22Rv1 (cell line): Measurements from ENCODE around the gene TBX2.

Experiments
- ZFX ChIP-seq: fragments of 450-650 bp; IDR thresholded peaks from 2 replicates; pipeline ENCODE4 v1.6.1; 2017; ENCODE audit warnings: antibody characterized with exemption, borderline replicate concordance
- TF ChIP-seq, protein P1 (sequence below): fragments of 450-650 bp; IDR thresholded peaks from 2 replicates; pipeline ENCODE4 v1.5.1; 2017; ENCODE audit warnings: mild to moderate bottlenecking

DNA sequence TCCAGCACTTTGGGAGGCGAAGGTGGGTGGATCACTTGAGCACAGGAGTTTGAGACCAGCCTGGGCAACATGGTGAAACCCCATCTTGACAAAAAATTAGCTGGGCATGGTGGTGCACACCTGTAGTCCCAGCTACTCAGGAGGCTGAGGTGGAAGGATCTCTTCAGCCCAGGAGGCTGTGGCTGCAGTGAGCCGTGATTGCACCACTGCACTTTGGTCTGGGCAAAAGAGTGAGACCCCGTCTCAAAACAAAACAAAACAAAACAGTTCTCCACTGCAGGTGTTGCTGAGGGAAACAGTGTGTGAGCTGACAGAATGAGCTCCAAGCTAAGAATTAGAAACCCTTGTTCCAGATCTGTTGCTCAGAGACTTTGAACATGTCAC, 35.2 kb upstream of the TBX2 start:
- TF ChIP-seq, protein P1, sequence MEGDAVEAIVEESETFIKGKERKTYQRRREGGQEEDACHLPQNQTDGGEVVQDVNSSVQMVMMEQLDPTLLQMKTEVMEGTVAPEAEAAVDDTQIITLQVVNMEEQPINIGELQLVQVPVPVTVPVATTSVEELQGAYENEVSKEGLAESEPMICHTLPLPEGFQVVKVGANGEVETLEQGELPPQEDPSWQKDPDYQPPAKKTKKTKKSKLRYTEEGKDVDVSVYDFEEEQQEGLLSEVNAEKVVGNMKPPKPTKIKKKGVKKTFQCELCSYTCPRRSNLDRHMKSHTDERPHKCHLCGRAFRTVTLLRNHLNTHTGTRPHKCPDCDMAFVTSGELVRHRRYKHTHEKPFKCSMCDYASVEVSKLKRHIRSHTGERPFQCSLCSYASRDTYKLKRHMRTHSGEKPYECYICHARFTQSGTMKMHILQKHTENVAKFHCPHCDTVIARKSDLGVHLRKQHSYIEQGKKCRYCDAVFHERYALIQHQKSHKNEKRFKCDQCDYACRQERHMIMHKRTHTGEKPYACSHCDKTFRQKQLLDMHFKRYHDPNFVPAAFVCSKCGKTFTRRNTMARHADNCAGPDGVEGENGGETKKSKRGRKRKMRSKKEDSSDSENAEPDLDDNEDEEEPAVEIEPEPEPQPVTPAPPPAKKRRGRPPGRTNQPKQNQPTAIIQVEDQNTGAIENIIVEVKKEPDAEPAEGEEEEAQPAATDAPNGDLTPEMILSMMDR = no peak
- no peak for TF ChIP-seq ZFX
